ENCODE results near the gene PLOD1. TPM values are rescaled to one million over a fixed set of nuclear protein-coding genes. Genes with fewer than 3 reads are reported as not detected.

Gene PLOD1
- total and polyA plus RNA-seq, 2 donors (not counting 1 experiment from before 2014, with no cell fraction given): 10.4 to 13.4 TPM

DNA sequence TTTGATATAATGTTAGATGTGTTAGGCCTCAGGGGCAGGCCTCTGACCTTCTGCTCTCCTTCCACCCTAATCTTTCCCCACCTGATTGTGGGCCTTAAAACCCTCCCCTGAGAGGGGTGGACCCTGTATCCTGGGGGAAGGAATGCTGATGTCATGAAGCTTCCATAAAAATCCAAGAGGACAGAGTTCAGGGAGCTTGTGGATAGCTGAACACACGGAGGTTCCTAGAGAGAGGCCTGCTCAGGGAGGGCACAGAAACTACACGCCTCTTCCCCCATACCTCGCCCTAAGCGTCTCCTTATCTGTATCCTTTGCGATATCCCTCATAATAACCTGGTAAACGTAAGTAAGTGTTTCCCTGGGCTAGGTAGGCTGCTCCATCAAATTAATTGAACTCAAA is 50.1 kb downstream of the PLOD1 start:
- Mint-ChIP-seq H3K9me3 (ENCODE audit: insufficient read depth) (no peaks in the 10 kb centered on the region), H3K27me3 (no peaks in the 10 kb centered on the region), H3K4me1 (peaks cover 42% of the 10 kb centered on the region), H3K4me3 (no peak overlapping the region), H3K27ac (no peak overlapping the region)
- CTCF ChIA-PET: no interaction called here
- Histone ChIP-seq H4K20me1 (ENCODE audit: control insufficient read depth, insufficient read depth, low read length, poor library complexity, severe bottlenecking) (peaks cover 33% of the 10 kb centered on the region), H3K27me3 (replicated peaks in 1 of 4; ENCODE audit: control extremely low read depth in 1 of 4, control insufficient read depth in 3 of 4, insufficient read depth in 4 of 4, low read length in 3 of 4) (no peaks in the 10 kb centered on the region), H2AFZ (ENCODE audit: insufficient read depth, low read depth, low read length, poor library complexity, severe bottlenecking) (no peak overlapping the region), H3K36me3 (replicated peaks in 1 of 2; ENCODE audit: control extremely low read depth in 1 of 2, control insufficient read depth in 1 of 2, extremely low read depth in 1 of 2, insufficient read depth in 2 of 2, low read length in 1 of 2) (peaks cover 2 to 47% of the 10 kb centered on the region in 2 experiments), H3K9me3 (ENCODE audit: control extremely low read depth in 1 of 3, control insufficient read depth in 2 of 3, insufficient read depth in 1 of 3, low read length in 2 of 3) (no peaks in the 10 kb centered on the region), H3K27ac (ENCODE audit: low read length in 2 of 2) (no peak overlapping the region), H3K9ac (ENCODE audit: low read length) (no peak overlapping the region), H3K79me2 (ENCODE audit: control insufficient read depth, insufficient read depth, low read length) (peaks cover 80% of the 10 kb centered on the region), H3K4me1 (ENCODE audit: control insufficient read depth in 2 of 2, insufficient read depth in 2 of 2, low read length in 2 of 2) (peaks cover 10 to 12% of the 10 kb centered on the region in 2 donors), H3K4me3 (ENCODE audit: control extremely low read depth in 1 of 5, extremely low read depth in 1 of 5, insufficient read depth in 1 of 5, low read depth in 2 of 5, low read length in 4 of 5) (no peak overlapping the region), H3K4me2 (replicated peaks; ENCODE audit: low read depth, low read length, poor library complexity, severe bottlenecking) (no peak overlapping the region)
- intact Hi-C loops (cut with micrococcal nuclease): loop anchor here (5.0 kb wide), 1 partner anchor 93 kb away; no protein-coding TSS in a partner anchor
- WGBS (ENCODE audit: insufficient coverage): 100% methylated on average over 2 of the region's 6 CpGs
- DNase-seq (no peak), ATAC-seq (ENCODE audit: low read depth) (no peak)
- TF ChIP-seq, protein P1, sequence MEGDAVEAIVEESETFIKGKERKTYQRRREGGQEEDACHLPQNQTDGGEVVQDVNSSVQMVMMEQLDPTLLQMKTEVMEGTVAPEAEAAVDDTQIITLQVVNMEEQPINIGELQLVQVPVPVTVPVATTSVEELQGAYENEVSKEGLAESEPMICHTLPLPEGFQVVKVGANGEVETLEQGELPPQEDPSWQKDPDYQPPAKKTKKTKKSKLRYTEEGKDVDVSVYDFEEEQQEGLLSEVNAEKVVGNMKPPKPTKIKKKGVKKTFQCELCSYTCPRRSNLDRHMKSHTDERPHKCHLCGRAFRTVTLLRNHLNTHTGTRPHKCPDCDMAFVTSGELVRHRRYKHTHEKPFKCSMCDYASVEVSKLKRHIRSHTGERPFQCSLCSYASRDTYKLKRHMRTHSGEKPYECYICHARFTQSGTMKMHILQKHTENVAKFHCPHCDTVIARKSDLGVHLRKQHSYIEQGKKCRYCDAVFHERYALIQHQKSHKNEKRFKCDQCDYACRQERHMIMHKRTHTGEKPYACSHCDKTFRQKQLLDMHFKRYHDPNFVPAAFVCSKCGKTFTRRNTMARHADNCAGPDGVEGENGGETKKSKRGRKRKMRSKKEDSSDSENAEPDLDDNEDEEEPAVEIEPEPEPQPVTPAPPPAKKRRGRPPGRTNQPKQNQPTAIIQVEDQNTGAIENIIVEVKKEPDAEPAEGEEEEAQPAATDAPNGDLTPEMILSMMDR (IDR thresholded peaks at IDR 0.05): no peak
- no peak for TF ChIP-seq EZH2 (IDR thresholded peaks at IDR 0.05; ENCODE audit: borderline replicate concordance, insufficient read depth, low read depth, low read length, poor library complexity, severe bottlenecking)
- POLR2A ChIA-PET: no interaction called here

DNA sequence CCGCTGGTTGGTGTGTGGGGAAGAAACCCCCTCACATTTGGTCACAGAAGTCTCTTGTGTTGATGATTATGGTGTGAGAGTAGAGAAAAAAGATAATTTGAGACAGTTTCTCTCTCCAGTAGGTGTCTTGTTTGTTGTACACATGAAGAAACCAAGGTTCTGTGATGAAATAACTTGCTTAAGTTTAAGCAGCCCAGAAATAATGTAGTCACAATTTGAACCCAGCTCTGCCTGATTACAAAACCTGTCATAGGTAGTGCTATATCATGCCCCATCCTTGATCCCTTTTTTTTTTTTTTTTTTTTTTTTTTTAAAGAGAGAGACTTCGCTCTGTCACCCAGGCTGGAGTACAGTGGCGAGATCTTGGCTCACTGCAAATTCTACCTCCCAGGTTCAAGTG is 50.7 kb downstream of the PLOD1 start:
- Histone ChIP-seq H3K4me1 (ENCODE audit: control insufficient read depth in 2 of 2, insufficient read depth in 2 of 2, low read length in 2 of 2) (peaks cover 8% of the 10 kb centered on the region in 2 donors), H3K36me3 (replicated peaks in 1 of 2; ENCODE audit: control extremely low read depth in 1 of 2, control insufficient read depth in 1 of 2, extremely low read depth in 1 of 2, insufficient read depth in 2 of 2, low read length in 1 of 2) (peaks cover 4 to 53% of the 10 kb centered on the region in 2 experiments), H3K9me3 (ENCODE audit: control extremely low read depth in 1 of 3, control insufficient read depth in 2 of 3, insufficient read depth in 1 of 3, low read length in 2 of 3) (no peaks in the 10 kb centered on the region), H3K27me3 (replicated peaks in 1 of 4; ENCODE audit: control extremely low read depth in 1 of 4, control insufficient read depth in 3 of 4, insufficient read depth in 4 of 4, low read length in 3 of 4) (no peaks in the 10 kb centered on the region), H3K4me3 (ENCODE audit: control extremely low read depth in 1 of 5, extremely low read depth in 1 of 5, insufficient read depth in 1 of 5, low read depth in 2 of 5, low read length in 4 of 5) (no peak overlapping the region), H4K20me1 (ENCODE audit: control insufficient read depth, insufficient read depth, low read length, poor library complexity, severe bottlenecking) (peaks cover 39% of the 10 kb centered on the region), H3K9ac (ENCODE audit: low read length) (no peak overlapping the region), H2AFZ (ENCODE audit: insufficient read depth, low read depth, low read length, poor library complexity, severe bottlenecking) (no peak overlapping the region), H3K79me2 (ENCODE audit: control insufficient read depth, insufficient read depth, low read length) (peaks cover 81% of the 10 kb centered on the region), H3K27ac (ENCODE audit: low read length in 2 of 2) (no peak overlapping the region), H3K4me2 (replicated peaks; ENCODE audit: low read depth, low read length, poor library complexity, severe bottlenecking) (no peak overlapping the region)
- DNase-seq: no peak
- WGBS (ENCODE audit: insufficient coverage): 100% methylated on average over 1 of the region's 3 CpGs
- intact Hi-C loops (cut with micrococcal nuclease): no loop called here
- CTCF ChIA-PET: no interaction called here
- TF ChIP-seq, protein P1 (IDR thresholded peaks at IDR 0.05): no peak
- TF ChIP-seq EZH2 (IDR thresholded peaks at IDR 0.05; ENCODE audit: borderline replicate concordance, insufficient read depth, low read depth, low read length, poor library complexity, severe bottlenecking): no peak
- H3K27me3 Mint-ChIP-seq: no peaks in the 10 kb centered on the region
- POLR2A ChIA-PET: no interaction called here
- no peak overlapping the region for H3K4me3 Mint-ChIP-seq
- no peak for ATAC-seq (ENCODE audit: low read depth)
- no peaks in the 10 kb centered on the region for H3K9me3 Mint-ChIP-seq (ENCODE audit: insufficient read depth)
- peaks cover 36% of the 10 kb centered on the region for H3K4me1 Mint-ChIP-seq
- H3K27ac Mint-ChIP-seq: no peak overlapping the region

Data from B cell (primary cell).